SH-SY5Y (cell line): ENCODE data around the gene KLHL42.

Experiments
- GATA2 ChIP-seq: IDR thresholded peaks from 2 replicates; pipeline ENCODE4 v1.6.1; 2011; ENCODE audit warnings: mild to moderate bottlenecking, low read depth, low read length
- GATA3 ChIP-seq: IDR thresholded peaks from 2 replicates; pipeline ENCODE4 v1.6.1; 2011; ENCODE audit warnings: low read depth, mild to moderate bottlenecking, low read length, moderate library complexity

KLHL42 gene

GRCh38 chr12:27823038-27823437 lies 43.0 kb downstream of the KLHL42 start:
- no peak for TF ChIP-seq GATA2
- TF ChIP-seq GATA3 = no peak

GRCh38 chr12:27824126-27824842 lies 44.3 kb downstream of the KLHL42 start:
- no peak for TF ChIP-seq GATA3
- no peak for TF ChIP-seq GATA2

- TF ChIP-seq GATA3 = no peak
- no peak for TF ChIP-seq GATA2
Observed at GRCh38 chr12:27826076-27826475, 46.0 kb downstream of the KLHL42 start.

- TF ChIP-seq GATA2 = no peak
- no peak for TF ChIP-seq GATA3
Observed at GRCh38 chr12:27828196-27828595, 48.2 kb downstream of the KLHL42 start.

GRCh38 chr12:27838543-27839185 lies 58.6 kb downstream of the KLHL42 start:
- no peak for TF ChIP-seq GATA2
- TF ChIP-seq GATA3 = no peak

GRCh38 chr12:27840229-27840999 lies 60.4 kb downstream of the KLHL42 start:
- TF ChIP-seq GATA3 (no peak), GATA2 (no peak)

- TF ChIP-seq GATA2 (no peak), GATA3 (no peak)
Observed at GRCh38 chr12:27841392-27841882, 61.4 kb downstream of the KLHL42 start.

- no peak for TF ChIP-seq GATA3
Observed at GRCh38 chr12:27843714-27844245, 63.7 kb downstream of the KLHL42 start.

GRCh38 chr12:27844366-27845090 lies 64.5 kb downstream of the KLHL42 start:
- TF ChIP-seq GATA2 (no peak), GATA3 (no peak)

- TF ChIP-seq GATA2 (no peak), GATA3 (no peak)
Observed at GRCh38 chr12:27845187-27845586, 65.2 kb downstream of the KLHL42 start.

GRCh38 chr12:27851311-27851710 lies 71.3 kb downstream of the KLHL42 start:
- TF ChIP-seq GATA2 (no peak), GATA3 (no peak)

- TF ChIP-seq GATA3 (no peak), GATA2 (no peak)
Observed at GRCh38 chr12:27852117-27852516, 72.1 kb downstream of the KLHL42 start.
